Large intestine (tissue), 3 donors: ENCODE data around the gene OSBPL7. TPM values are rescaled to one million over a fixed set of nuclear protein-coding genes. Genes with fewer than 3 reads are reported as not detected.

ENCODE experiments used
- DNase-seq, 2 donors: peaks; one replicate each; pipeline versions ENCODE4 v3.0.0 to v3.0.0-alpha.2; 2013
- H3K27ac ChIP-seq: one replicate; pipeline ENCODE4 v1.5.1; 2013; ENCODE audit warnings: low read length
- H3K27me3 ChIP-seq: 2 replicates; pipeline ENCODE4 v1.6.1; 2013; ENCODE audit warnings: low read length; ENCODE audit not compliant: control insufficient read depth, insufficient read depth
- H3K36me3 ChIP-seq: 2 replicates; pipeline ENCODE4 v1.6.1; 2013; ENCODE audit warnings: low read length; ENCODE audit not compliant: control insufficient read depth, insufficient read depth
- H3K4me1 ChIP-seq: one replicate; pipeline ENCODE4 v1.6.1; 2013; ENCODE audit warnings: low read length; ENCODE audit not compliant: control insufficient read depth, insufficient read depth
- H3K4me3 ChIP-seq: one replicate; pipeline ENCODE4 v1.5.1; 2013; ENCODE audit warnings: low read length
- H3K9me3 ChIP-seq: one replicate; pipeline ENCODE4 v1.6.1; 2013; ENCODE audit warnings: mild to moderate bottlenecking, low read depth, low read length, moderate library complexity; ENCODE audit not compliant: control insufficient read depth
- WGBS: methylation state at CpG from one replicate; pipeline ENCODE4 v1.1.5; 2013; ENCODE audit warnings: low lambda C conversion rate; ENCODE audit not compliant: insufficient coverage; 5-methylcytosine and 5-hydroxymethylcytosine counted together
- polyA plus RNA-seq: library from polyadenylated mRNA; unstranded; fragments of 120-200 nt; gene quantifications from one replicate; pipeline ENCODE4 v1.2.1, GENCODE V29; 2013

Gene OSBPL7
- polyA plus RNA-seq, 1 donor, result 19.9 TPM

DNA sequence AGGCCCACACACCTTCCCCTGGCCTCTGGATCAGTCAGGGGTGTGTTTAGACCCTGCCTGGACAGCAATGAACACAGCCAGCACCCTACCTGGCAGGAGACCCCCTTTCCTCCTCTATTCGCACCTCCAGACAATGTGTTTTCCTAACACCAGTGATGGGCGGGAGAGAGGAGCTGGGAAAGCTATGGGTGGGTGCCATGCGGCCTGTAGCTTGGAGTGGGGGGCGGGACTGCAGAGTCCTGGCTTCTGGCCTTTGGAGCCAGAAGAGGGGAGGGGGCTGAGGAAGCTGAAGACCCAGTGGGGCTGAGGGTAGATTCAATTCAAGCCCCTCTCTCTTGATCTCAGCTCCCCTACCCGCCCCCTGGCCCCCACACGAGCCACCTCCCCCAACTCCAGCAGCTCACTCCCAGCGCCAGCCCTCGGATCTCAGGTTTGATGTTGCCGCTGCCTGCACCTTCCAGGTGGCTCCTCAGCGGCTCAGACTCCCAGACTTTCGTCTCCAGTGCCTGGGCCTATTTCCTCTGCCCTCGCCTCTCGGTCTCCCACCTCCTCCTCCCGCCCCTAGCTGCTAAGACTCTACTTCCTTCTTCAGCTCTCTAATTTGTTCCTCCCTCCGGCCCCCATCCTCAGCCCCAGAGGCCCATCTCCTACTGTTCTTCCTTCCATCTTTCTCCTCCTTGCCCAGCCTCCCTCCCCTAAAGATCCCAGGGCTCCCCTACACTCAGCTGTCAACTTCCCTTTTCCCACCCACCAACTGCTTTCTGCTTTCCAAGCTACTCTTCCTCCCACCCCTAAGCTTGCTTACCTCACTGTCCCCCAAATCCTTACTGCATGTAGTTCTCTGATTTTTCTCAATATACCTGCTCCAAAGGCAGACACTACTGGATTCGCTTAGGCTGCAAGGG, 36.2 kb upstream of the OSBPL7 start:
- WGBS, result 70% methylated on average over 4 of the region's 16 CpGs
- Histone ChIP-seq H3K4me1 (no peaks in the 10 kb centered on the region), H3K9me3 (no peaks in the 10 kb centered on the region), H3K27me3 (peaks cover 43% of the 10 kb centered on the region), H3K4me3 (no peak overlapping the region), H3K27ac (no peak overlapping the region), H3K36me3 (no peaks in the 10 kb centered on the region)
- DNase-seq, result no peak

DNA sequence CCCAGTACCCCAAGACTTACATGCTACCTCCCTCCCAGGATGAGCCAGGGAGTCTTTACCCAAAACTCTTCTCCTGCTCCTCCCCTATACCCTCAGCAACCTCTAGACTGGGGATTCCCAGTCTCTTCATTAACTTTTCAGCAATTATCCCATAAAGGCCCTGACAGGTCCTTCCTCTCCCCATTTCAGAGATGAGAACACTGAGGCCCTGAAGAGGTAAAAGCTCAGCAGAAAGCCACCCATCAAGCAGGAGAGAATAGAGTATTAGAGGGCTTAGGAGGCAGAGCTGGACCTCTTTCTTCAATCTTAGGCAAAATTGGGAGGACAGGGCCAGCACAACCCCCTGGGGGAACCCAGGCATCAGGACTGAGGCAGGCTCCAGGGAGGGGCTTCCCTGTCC, 35.2 kb upstream of the OSBPL7 start:
- H3K27ac ChIP-seq, result no peak overlapping the region
- H3K4me3 ChIP-seq, result no peak overlapping the region
- DNase-seq, result no peak
- H3K9me3 ChIP-seq, result no peaks in the 10 kb centered on the region
- peaks cover 4% of the 10 kb centered on the region for H3K4me1 ChIP-seq
- H3K36me3 ChIP-seq, result no peaks in the 10 kb centered on the region
- H3K27me3 ChIP-seq, result peaks cover 53% of the 10 kb centered on the region

GRCh38 chr17:47855737-47856136, 34.1 kb upstream of the OSBPL7 start:
- DNase-seq, result no peak
- Histone ChIP-seq H3K4me3 (no peak overlapping the region), H3K4me1 (peaks cover 9% of the 10 kb centered on the region), H3K27ac (no peak overlapping the region), H3K36me3 (no peaks in the 10 kb centered on the region), H3K9me3 (no peaks in the 10 kb centered on the region), H3K27me3 (peaks cover 62% of the 10 kb centered on the region)
- WGBS, result no CpG with 5 or more reads among the region's 3 CpGs

DNA sequence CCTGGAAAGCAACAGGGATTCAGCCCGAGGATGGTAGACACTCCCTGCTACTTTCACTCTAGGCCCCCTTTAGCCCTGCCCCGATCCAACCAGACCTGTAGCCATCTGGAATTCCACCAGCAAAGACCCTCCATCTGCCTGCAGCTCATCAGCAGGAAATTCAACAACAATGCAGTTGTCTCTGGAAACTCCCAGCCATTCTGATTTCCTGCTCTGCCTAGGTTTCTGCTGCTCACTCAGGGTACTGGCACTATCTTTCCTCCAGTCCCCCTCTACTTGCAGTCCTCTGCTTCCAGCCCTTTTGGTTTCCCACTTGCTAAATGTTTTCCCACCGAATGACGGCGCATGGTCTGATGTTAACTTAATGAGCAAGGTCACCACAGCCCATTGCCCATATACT, 32.0 kb upstream of the OSBPL7 start:
- Histone ChIP-seq H3K4me3 (no peak overlapping the region), H3K36me3 (no peaks in the 10 kb centered on the region), H3K27ac (no peak overlapping the region), H3K9me3 (no peaks in the 10 kb centered on the region), H3K4me1 (peaks cover 11% of the 10 kb centered on the region), H3K27me3 (peaks cover 79% of the 10 kb centered on the region)
- no CpG with 5 or more reads among the region's 5 CpGs for WGBS
- DNase-seq, result no peak

DNA sequence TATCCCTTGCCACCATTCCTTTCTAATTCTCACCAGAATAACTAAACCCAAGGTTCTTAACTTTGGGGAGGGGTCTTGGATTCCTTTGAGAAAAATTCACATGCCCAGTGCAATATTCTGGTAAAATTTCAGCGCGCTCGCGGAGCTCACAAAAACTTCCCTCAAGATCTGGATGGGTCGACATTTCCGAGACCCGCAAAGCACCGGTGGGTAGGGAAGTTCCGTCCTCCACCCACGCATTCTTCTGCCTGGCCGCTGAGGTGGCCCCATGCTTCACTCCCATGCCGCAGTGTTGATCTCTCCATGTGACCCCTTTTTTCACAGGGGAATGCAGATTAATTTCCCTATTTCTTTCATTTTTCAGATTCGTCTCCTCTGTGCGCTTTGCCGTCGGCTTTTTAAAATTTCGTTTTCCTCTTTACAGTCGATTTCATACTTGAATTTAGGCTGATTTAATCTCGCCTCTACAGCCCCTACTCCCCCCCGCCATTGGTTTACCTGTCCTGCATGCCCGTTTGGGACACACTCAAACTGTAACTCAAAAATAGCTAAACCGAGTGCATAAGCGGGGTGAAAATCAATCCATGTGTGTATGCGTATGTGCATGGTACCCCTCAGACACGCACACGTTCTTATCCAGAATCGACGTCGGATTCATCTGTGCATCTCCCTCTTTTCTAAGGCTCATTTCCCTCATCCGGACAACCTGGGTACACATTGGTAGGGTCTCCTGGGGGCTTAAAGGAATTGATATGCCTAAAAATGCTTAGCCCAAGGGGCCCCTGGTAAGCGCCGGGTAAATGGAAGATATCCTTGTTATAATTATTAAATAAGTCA, 30.7 kb upstream of the OSBPL7 start:
- Histone ChIP-seq H3K36me3 (no peaks in the 10 kb centered on the region), H3K27ac (no peak overlapping the region), H3K9me3 (peaks cover 3% of the 10 kb centered on the region), H3K4me1 (peaks cover 11% of the 10 kb centered on the region), H3K4me3 (no peak overlapping the region), H3K27me3 (peaks cover 90% of the 10 kb centered on the region)
- peak in 1 of 2 donors; percentile 49 for DNase-seq
- WGBS, result no CpG with 5 or more reads among the region's 32 CpGs

- Histone ChIP-seq H3K4me1 (peaks cover 11% of the 10 kb centered on the region), H3K9me3 (peaks cover 3% of the 10 kb centered on the region), H3K4me3 (no peak overlapping the region), H3K27me3 (peaks cover 92% of the 10 kb centered on the region), H3K27ac (no peak overlapping the region), H3K36me3 (no peaks in the 10 kb centered on the region)
- no CpG with 5 or more reads among the region's 11 CpGs for WGBS
- no peak for DNase-seq
Measured at GRCh38 chr17:47851764-47852112, 30.1 kb upstream of the OSBPL7 start.

DNA sequence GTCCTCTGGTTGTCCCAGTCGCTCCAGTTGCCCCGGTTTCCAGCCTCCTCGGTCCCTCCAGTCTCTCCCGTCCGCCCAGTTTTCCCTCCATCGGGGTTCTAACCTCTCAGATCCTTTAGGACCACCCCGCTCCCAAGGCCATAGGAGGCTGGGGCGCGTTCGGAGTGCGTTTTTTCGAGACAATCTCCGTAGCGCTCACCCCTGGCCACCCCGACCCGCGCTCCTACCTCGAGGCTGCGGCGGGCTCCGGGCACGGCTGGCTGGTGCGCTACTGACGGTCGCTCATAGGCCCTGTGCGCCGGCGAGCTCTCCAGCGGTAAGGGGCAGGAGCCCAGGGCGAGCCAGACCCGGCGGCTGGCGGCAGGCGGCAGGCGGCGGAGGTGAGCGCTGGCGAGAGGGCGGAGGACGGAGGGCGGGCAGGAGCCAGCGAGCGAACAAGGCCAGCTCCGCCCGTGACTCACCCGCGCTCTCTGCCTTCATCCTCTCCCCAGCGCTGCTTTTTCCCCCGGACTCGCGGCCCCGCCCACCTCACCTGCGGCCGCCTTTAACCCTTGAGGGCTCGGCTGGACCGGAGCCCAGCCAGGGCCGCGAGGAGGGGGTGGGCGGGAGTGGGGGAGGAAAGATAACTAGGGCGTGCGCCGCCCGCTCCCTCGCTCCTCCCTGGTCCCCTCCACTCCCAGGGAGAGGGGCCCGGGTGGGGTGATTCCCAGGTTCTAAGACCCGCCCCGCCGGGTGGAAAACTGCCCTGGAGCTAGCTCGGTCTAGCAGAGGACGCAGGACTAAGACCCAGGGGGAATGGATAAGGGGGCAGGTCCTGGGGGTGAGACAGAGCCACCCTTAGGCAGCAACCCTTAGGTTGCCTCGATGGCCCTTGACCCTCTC, 29.3 kb upstream of the OSBPL7 start, which contains the start of gene SP6:
SP6 (minus strand) TSS at position 472 of the 882 bp plus-strand sequence. CDS start 2,734 bp downstream, outside the sequence.
- Histone ChIP-seq H3K27me3 (peaks cover 93% of the 10 kb centered on the region), H3K4me3 (peak within 1 kb of the TSS; percentile 59), H3K36me3 (no peaks in the 10 kb centered on the region), H3K4me1 (peaks cover 11% of the 10 kb centered on the region), H3K9me3 (peaks cover 3% of the 10 kb centered on the region), H3K27ac (peak within 1 kb of the TSS; percentile 20)
- no CpG with 5 or more reads among the region's 71 CpGs for WGBS
- DNase-seq, result peak; percentile 77 to 89

DNA sequence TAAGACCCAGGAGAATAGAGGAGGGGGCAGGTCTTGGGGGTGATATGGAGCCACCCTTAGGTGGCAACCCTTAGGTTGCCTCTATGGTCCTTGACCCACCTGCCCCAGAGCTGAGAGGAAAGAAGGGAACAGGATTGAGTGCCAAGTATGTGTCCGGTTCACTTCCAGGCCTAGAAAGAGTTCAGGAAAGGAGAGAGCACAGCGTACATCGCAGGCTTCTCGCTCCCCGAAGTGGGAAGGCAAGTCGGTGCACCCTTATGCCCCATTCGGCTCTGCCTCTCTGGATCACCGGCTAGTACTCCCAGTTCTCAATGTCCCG, 28.7 kb upstream of the OSBPL7 start:
- no CpG with 5 or more reads among the region's 9 CpGs for WGBS
- H3K4me3 ChIP-seq, result peak overlapping the region; percentile 59
- peaks cover 3% of the 10 kb centered on the region for H3K9me3 ChIP-seq
- H3K27ac ChIP-seq, result no peak overlapping the region
- DNase-seq, result no peak
- H3K36me3 ChIP-seq, result no peaks in the 10 kb centered on the region
- H3K27me3 ChIP-seq, result peaks cover 87% of the 10 kb centered on the region
- H3K4me1 ChIP-seq, result peaks cover 11% of the 10 kb centered on the region

DNA sequence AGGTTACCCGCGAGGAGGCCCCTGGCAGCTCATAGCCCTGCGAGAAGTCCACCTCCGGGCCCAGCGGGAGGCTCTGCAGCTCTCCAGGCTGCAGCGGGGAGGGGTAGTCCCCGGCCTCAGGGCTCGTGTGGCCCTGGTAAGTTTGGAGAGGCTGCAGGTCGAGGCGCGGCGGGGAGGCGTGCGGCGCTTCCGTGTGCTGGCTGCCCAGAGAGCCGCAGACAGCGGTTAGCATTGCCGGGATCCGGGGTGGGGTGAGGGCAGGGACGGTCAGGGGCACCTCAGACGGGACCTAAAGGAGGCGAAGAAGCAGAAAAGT, 26.6 kb upstream of the OSBPL7 start:
- H3K27me3 ChIP-seq, result peaks cover 67% of the 10 kb centered on the region
- WGBS, result no CpG with 5 or more reads among the region's 23 CpGs
- peaks cover 31% of the 10 kb centered on the region for H3K4me1 ChIP-seq

More for the DNA sequence above, 26.6 kb upstream of the OSBPL7 start:
- Histone ChIP-seq H3K9me3 (peaks cover 3% of the 10 kb centered on the region), H3K27ac (no peak overlapping the region), H3K36me3 (no peaks in the 10 kb centered on the region), H3K4me3 (no peak overlapping the region)
- DNase-seq, result no peak
